Gastroesophageal sphincter (tissue), 4 donors: ENCODE results near the gene TMTC2. TPM values are rescaled to one million over a fixed set of nuclear protein-coding genes. Genes with fewer than 3 reads are reported as not detected.

Experiments used
- ATAC-seq: fragments of 150-250 bp; one replicate; pipeline ENCODE4 v1.9.1; 2016; ENCODE audit warnings: mild to moderate bottlenecking, moderate library complexity
- H3K27ac ChIP-seq, 4 donors: fragments of 200-600 bp; sonication (generic) in 3 of 4; 1 replicate in 3 of 4; 2 replicates in 1 of 4; pipeline ENCODE4 v1.5.1; 2016 to 2019
- H3K27me3 ChIP-seq: fragments of 200-600 bp; sonication (generic); one replicate; pipeline ENCODE4 v1.5.1; 2019
- H3K36me3 ChIP-seq, 2 donors: fragments of 200-600 bp; sonication (generic); one replicate each; pipeline ENCODE4 v1.5.1; 2019; ENCODE audit warnings: control low read depth in 1 of 2
- H3K4me1 ChIP-seq, 3 donors: fragments of 200-600 bp; sonication (generic); 1 replicate in 2 of 3; 2 replicates in 1 of 3; pipeline ENCODE4 v1.5.1; 2016 to 2019; ENCODE audit warnings: control low read depth in 2 of 3
- H3K4me3 ChIP-seq, 2 donors: fragments of 200-600 bp; sonication (generic); one replicate each; pipeline ENCODE4 v1.5.1; 2019; ENCODE audit warnings: mild to moderate bottlenecking in 1 of 2, moderate library complexity in 1 of 2
- H3K9me3 ChIP-seq, 3 donors: fragments of 200-600 bp; sonication (generic); one replicate each; pipeline ENCODE4 v1.5.1; 2017 to 2019; ENCODE audit warnings: control low read depth in 2 of 3
- EP300 ChIP-seq: sonication (generic); formaldehyde crosslinking; IDR thresholded peaks from one replicate; pipeline ENCODE4 v1.6.1; 2017; ENCODE audit warnings: antibody characterized with exemption, mild to moderate bottlenecking
- POLR2A ChIP-seq, 2 donors: fragments of 450-650 bp; IDR thresholded peaks; one replicate each; pipeline ENCODE4 v1.6.1; 2017; ENCODE audit warnings: antibody characterized with exemption in 2 of 2, mild to moderate bottlenecking in 2 of 2, moderate library complexity in 1 of 2
- POLR2AphosphoS5 ChIP-seq: sonication (generic); formaldehyde crosslinking; IDR thresholded peaks from one replicate; pipeline ENCODE4 v1.6.1; 2017; ENCODE audit warnings: antibody characterized with exemption
- WGBS, 2 donors: methylation state at CpG; one replicate each; pipeline ENCODE4 v1.1.5; 2018; ENCODE audit warnings: low coverage in 1 of 2; 5-methylcytosine and 5-hydroxymethylcytosine counted together
- total RNA-seq, 4 donors: library from RNA; depleted of rRNA; stranded (reverse); fragments of >200 nt; gene quantifications; one replicate each; pipeline ENCODE4 v1.1.0, GENCODE V29; 2016
- TF ChIP-seq, protein P1 (sequence below), 4 experiments: fragments of 200-600 bp in 2 of 4; fragments of 450-650 bp in 2 of 4; sonication (generic) in 1 of 4; IDR thresholded peaks; one replicate each; pipeline ENCODE4 v1.5.1; 2017 to 2019; ENCODE audit warnings: antibody characterized with exemption in 4 of 4, mild to moderate bottlenecking in 2 of 4, moderate library complexity in 2 of 4

Gene TMTC2
- total RNA-seq, 4 donors from 2014 or later, result 7.4 to 21.8 (median 16.0) TPM

DNA sequence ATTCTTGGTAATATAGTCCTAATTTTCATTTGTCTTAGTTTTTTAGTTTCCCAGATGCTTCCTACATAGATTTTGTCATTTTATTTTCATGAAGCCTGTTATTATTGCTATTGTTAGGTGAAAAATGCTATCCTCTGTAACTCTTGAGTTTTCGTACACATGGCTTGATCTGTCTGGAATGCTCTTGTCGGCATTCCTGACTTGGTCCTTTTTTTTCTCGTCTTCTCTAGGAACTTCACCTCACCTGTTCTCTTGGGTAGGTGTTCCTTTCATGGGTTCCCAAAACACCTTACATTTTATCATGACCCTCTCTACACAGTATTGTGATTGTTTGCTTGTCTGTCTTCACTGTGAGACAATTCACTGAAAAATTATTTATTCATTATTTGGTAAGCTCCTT lies 267.4 kb downstream of the TMTC2 start:
- TF ChIP-seq, protein P1, sequence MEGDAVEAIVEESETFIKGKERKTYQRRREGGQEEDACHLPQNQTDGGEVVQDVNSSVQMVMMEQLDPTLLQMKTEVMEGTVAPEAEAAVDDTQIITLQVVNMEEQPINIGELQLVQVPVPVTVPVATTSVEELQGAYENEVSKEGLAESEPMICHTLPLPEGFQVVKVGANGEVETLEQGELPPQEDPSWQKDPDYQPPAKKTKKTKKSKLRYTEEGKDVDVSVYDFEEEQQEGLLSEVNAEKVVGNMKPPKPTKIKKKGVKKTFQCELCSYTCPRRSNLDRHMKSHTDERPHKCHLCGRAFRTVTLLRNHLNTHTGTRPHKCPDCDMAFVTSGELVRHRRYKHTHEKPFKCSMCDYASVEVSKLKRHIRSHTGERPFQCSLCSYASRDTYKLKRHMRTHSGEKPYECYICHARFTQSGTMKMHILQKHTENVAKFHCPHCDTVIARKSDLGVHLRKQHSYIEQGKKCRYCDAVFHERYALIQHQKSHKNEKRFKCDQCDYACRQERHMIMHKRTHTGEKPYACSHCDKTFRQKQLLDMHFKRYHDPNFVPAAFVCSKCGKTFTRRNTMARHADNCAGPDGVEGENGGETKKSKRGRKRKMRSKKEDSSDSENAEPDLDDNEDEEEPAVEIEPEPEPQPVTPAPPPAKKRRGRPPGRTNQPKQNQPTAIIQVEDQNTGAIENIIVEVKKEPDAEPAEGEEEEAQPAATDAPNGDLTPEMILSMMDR (IDR thresholded peaks at IDR 0.05), result no peak
- TF ChIP-seq POLR2A (IDR thresholded peaks at IDR 0.05), result no peak
- TF ChIP-seq POLR2AphosphoS5, result no peak
- no peak for TF ChIP-seq EP300
- no peaks in the 10 kb centered on the region for H3K27me3 ChIP-seq
- ATAC-seq, result no peak
- no peaks in the 10 kb centered on the region for H3K36me3 ChIP-seq
- H3K4me1 ChIP-seq, result no peaks in the 10 kb centered on the region
- H3K4me3 ChIP-seq, result no peak overlapping the region
- no peak overlapping the region for H3K27ac ChIP-seq
- H3K9me3 ChIP-seq, result no peaks in the 10 kb centered on the region
- 91 to 96% methylated on average over 3 of the region's 3 CpGs for WGBS, 2 donors

DNA sequence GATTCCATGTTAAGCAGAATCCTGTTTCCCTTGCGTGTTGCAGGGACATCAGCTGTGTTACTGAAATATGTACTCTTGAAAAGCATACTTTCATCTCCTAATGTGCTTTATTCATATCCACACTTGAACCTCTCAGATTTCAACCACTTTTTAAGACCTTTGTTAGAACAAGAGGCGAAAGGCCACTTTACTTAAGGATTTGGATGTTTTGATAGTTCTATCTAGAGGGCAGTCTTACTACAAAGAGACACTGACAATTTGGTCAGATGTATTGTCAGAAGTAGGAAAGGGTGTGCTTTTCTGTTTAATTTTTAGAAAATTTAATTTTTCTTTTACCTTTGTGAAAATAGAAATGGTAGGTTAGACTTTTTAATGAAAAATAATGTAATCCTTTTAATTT lies 267.9 kb downstream of the TMTC2 start:
- WGBS, 2 donors, result 92 to 93% methylated on average over 2 of the region's 2 CpGs
- TF ChIP-seq POLR2AphosphoS5, result no peak
- no peak for TF ChIP-seq POLR2A (IDR thresholded peaks at IDR 0.05)
- TF ChIP-seq, protein P1 (IDR thresholded peaks at IDR 0.05), result no peak
- TF ChIP-seq EP300, result no peak
- H3K4me1 ChIP-seq, result no peaks in the 10 kb centered on the region
- no peaks in the 10 kb centered on the region for H3K27me3 ChIP-seq
- ATAC-seq, result no peak
- H3K36me3 ChIP-seq, result no peaks in the 10 kb centered on the region
- H3K27ac ChIP-seq, result no peak overlapping the region
- H3K9me3 ChIP-seq, result no peaks in the 10 kb centered on the region
- no peak overlapping the region for H3K4me3 ChIP-seq

DNA sequence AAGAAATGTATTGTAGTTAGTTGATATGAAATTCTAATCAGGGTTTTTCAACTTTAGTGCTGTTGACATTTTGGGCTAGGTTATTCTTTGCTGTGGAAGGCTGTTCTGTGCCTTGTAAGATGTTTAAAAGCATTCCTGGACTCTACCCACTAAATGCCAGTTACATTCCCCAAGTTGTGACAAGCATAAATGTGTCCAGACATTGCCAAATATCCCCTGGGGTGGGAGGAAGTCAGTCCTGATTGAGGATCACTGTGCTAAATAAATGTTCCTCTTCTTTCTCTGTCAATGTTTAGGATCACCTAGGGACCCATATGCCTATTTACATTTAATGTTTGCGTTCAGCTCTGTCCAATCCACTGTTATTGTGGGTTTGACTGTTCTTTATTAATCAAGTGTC lies 268.3 kb downstream of the TMTC2 start:
- Histone ChIP-seq H3K4me3 (no peak overlapping the region), H3K27ac (no peak overlapping the region), H3K27me3 (no peaks in the 10 kb centered on the region), H3K9me3 (no peaks in the 10 kb centered on the region), H3K36me3 (no peaks in the 10 kb centered on the region), H3K4me1 (no peaks in the 10 kb centered on the region)
- TF ChIP-seq POLR2AphosphoS5 (no peak), EP300 (no peak), POLR2A (IDR thresholded peaks at IDR 0.05) (no peak)
- TF ChIP-seq, protein P1 (IDR thresholded peaks at IDR 0.05), result no peak
- 88% methylated on average over 1 of the region's 1 CpG; no CpG with 5 or more reads in 1 of the 2 donors for WGBS, 2 donors
- ATAC-seq, result no peak

DNA sequence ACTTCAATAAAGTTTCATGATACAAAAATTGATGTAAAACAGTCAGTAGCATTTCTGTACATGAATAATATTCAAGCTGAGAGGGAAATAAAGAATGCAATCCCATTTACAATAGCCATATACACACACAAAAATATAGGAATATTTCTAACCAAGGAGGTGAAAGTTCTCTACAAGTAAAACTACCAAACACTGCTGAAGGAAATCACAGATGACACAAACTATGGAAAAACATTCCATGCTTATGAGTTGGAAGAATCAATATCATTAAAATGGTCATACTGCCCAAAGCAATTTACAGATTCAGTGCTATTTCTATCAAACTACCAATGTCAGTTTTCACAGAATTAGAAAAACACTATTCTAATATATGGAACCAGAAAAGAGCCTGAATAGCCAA lies 272.3 kb downstream of the TMTC2 start:
- Histone ChIP-seq H3K36me3 (no peaks in the 10 kb centered on the region), H3K4me1 (no peaks in the 10 kb centered on the region), H3K4me3 (no peak overlapping the region), H3K9me3 (no peaks in the 10 kb centered on the region), H3K27ac (no peak overlapping the region), H3K27me3 (no peaks in the 10 kb centered on the region)
- no peak for ATAC-seq
- TF ChIP-seq POLR2A (IDR thresholded peaks at IDR 0.05) (no peak), EP300 (no peak), POLR2AphosphoS5 (no peak)
- TF ChIP-seq, protein P1 (IDR thresholded peaks at IDR 0.05), result no peak

DNA sequence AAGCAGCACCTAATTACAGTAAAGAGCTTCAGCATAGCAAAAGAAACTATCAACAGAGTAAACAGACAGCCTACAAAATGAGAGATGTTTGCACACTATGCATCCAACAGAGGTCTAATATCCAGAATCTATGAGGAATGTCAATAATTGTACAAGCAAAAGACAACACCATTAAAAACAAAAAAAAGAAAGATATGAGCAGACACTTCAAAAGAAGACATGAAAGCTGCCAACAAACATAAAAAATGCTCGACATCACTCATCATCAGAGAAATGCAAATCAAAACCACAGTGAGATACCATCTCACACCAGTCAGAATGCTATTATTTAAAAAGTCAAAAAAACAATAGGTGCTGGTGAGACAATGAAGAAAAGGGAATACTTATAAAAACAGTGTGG lies 273.1 kb downstream of the TMTC2 start:
- Histone ChIP-seq H3K9me3 (no peaks in the 10 kb centered on the region), H3K36me3 (no peaks in the 10 kb centered on the region), H3K27me3 (no peaks in the 10 kb centered on the region), H3K4me1 (no peaks in the 10 kb centered on the region), H3K4me3 (no peak overlapping the region), H3K27ac (no peak overlapping the region)
- TF ChIP-seq, protein P1 (IDR thresholded peaks at IDR 0.05), result no peak
- TF ChIP-seq POLR2A (IDR thresholded peaks at IDR 0.05) (no peak), POLR2AphosphoS5 (no peak), EP300 (no peak)
- 100% methylated on average over 1 of the region's 1 CpG for WGBS, 2 donors
- ATAC-seq, result no peak
